SJCRH30 (cell line): ENCODE measurements around the gene RPL29. TPM values are rescaled to one million over a fixed set of nuclear protein-coding genes. Genes with fewer than 3 reads are reported as not detected.
A peak's percentile ranks its signal among the peaks of the same experiment; 100 is the strongest.

Source experiments
- DNase-seq, 2 experiments: peaks; one replicate each; pipeline ENCODE4 v3.0.0-alpha.2; 2015 to 2020
- H3K27ac ChIP-seq: fragments of 250-450 bp; sonication (Bioruptor Pico); 2 replicates; pipeline ENCODE4 v1.5.1; 2020; ENCODE audit warnings: mild to moderate bottlenecking, moderate library complexity
- H3K27me3 ChIP-seq: fragments of 250-450 bp; sonication (Bioruptor Pico); 2 replicates; pipeline ENCODE4 v1.5.1; 2020; ENCODE audit warnings: mild to moderate bottlenecking, moderate library complexity
- H3K36me3 ChIP-seq: fragments of 250-450 bp; sonication (Bioruptor Pico); 2 replicates; pipeline ENCODE4 v1.5.1; 2020; ENCODE audit warnings: mild to moderate bottlenecking, moderate library complexity
- H3K4me1 ChIP-seq: fragments of 250-450 bp; sonication (Bioruptor Pico); 2 replicates; pipeline ENCODE4 v1.5.1; 2020; ENCODE audit warnings: mild to moderate bottlenecking, moderate library complexity
- H3K4me3 ChIP-seq: fragments of 250-450 bp; sonication (Bioruptor Pico); 2 replicates; pipeline ENCODE4 v1.5.1; 2020; ENCODE audit warnings: mild to moderate bottlenecking, moderate library complexity
- H3K9me3 ChIP-seq: fragments of 250-450 bp; sonication (Bioruptor Pico); replicated peaks from 2 replicates; pipeline ENCODE4 v1.5.1; 2020; ENCODE audit warnings: mild to moderate bottlenecking, moderate library complexity
- total RNA-seq: library from RNA; depleted of rRNA; stranded (reverse); fragments of >200 nt; shearing (Covaris generic); gene quantifications from 2 replicates; pipeline ENCODE4 v1.2.3, GENCODE V29; 2014

The RPL29 gene
- total RNA-seq, 1 experiment from 2014 or later, result 1,784 TPM

GRCh38 chr3:51986010-51986947, 9.4 kb downstream of the RPL29 start:
- Histone ChIP-seq H3K4me1 (peaks cover 3% of the 10 kb centered on the region; the same call in 1 of the 2 replicates), H3K4me3 (no peak overlapping the region)

GRCh38 chr3:51985063-51985462, 10.6 kb downstream of the RPL29 start:
- H3K4me1 ChIP-seq, result peaks cover 3% of the 10 kb centered on the region; the same call in 1 of the 2 replicates
- H3K27me3 ChIP-seq, result no peaks in the 10 kb centered on the region
- H3K27ac ChIP-seq, result no peak overlapping the region
- DNase-seq, result no peak
- no peaks in the 10 kb centered on the region for H3K9me3 ChIP-seq
- H3K4me3 ChIP-seq, result no peak overlapping the region
- H3K36me3 ChIP-seq, result no peaks in the 10 kb centered on the region

More at GRCh38 chr3:51986010-51986947, 9.4 kb downstream of the RPL29 start:
- Histone ChIP-seq H3K9me3 (no peaks in the 10 kb centered on the region), H3K27ac (no peak overlapping the region), H3K36me3 (no peaks in the 10 kb centered on the region), H3K27me3 (no peaks in the 10 kb centered on the region)
- no peak for DNase-seq

- Histone ChIP-seq H3K4me3 (peak overlapping the region; percentile 60), H3K27ac (no peak overlapping the region; the same call in 1 of the 2 replicates), H3K36me3 (no peaks in the 10 kb centered on the region), H3K9me3 (no peaks in the 10 kb centered on the region), H3K4me1 (peaks cover 3% of the 10 kb centered on the region; the same call in 1 of the 2 replicates), H3K27me3 (no peaks in the 10 kb centered on the region)
- no peak for DNase-seq
Observed at GRCh38 chr3:51984269-51984647, 11.4 kb downstream of the RPL29 start.

GRCh38 chr3:51983578-51984268, 12.0 kb downstream of the RPL29 start:
- Histone ChIP-seq H3K27me3 (no peaks in the 10 kb centered on the region), H3K4me1 (peaks cover 3% of the 10 kb centered on the region; the same call in 1 of the 2 replicates), H3K4me3 (peak overlapping the region; percentile 60), H3K9me3 (no peaks in the 10 kb centered on the region), H3K36me3 (no peaks in the 10 kb centered on the region), H3K27ac (peak overlapping the region; percentile 64)
- no peak for DNase-seq

GRCh38 chr3:51982838-51983577, 12.7 kb downstream of the RPL29 start, which contains the start of gene ACY1:
TSS of gene ACY1 (plus strand) at chr3:51983535. CDS start at chr3:51984065, 530 bp downstream.
- Histone ChIP-seq H3K4me1 (peaks cover 3% of the 10 kb centered on the region; the same call in 1 of the 2 replicates), H3K27ac (peak within 1 kb of the TSS; percentile 64), H3K9me3 (no peaks in the 10 kb centered on the region), H3K4me3 (peak within 1 kb of the TSS; percentile 60), H3K36me3 (no peaks in the 10 kb centered on the region), H3K27me3 (no peaks in the 10 kb centered on the region)
- DNase-seq, result peak; percentile 78 to 81

GRCh38 chr3:51982352-51982837, 13.3 kb downstream of the RPL29 start:
- Histone ChIP-seq H3K36me3 (no peaks in the 10 kb centered on the region), H3K9me3 (no peaks in the 10 kb centered on the region), H3K27ac (peak overlapping the region; percentile 64), H3K27me3 (no peaks in the 10 kb centered on the region), H3K4me3 (peak overlapping the region; percentile 60), H3K4me1 (peaks cover 3% of the 10 kb centered on the region; the same call in 1 of the 2 replicates)
- DNase-seq, result peak; percentile 54 to 66

DNA sequence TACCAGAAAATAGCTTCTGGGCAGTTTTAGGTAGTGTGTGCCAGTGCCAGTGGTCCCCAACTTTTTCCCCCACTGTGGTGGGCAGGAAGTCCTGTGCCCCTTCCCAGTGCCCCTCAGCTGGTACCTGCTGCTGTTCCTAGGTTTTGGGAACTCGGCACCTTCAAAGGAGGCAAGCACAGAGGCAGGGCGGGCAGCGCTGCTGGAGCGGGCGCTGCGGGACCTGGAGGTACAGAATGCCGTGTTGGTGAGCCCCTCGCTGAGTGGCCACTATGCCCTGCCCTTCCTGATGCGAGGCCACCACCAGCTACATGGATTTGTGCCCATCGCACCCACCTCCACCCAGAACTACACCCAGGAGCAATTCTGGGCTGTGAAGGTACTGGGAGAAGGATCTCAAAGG, 15.4 kb downstream of the RPL29 start:
- H3K36me3 ChIP-seq, result no peaks in the 10 kb centered on the region
- no peak overlapping the region for H3K4me3 ChIP-seq
- no peaks in the 10 kb centered on the region for H3K27me3 ChIP-seq
- no peaks in the 10 kb centered on the region for H3K9me3 ChIP-seq
- no peak overlapping the region for H3K27ac ChIP-seq
- H3K4me1 ChIP-seq, result peaks cover 13% of the 10 kb centered on the region; the same call in 1 of the 2 replicates
- DNase-seq, result no peak

GRCh38 chr3:51978143-51978502, 17.6 kb downstream of the RPL29 start:
- peaks cover 13% of the 10 kb centered on the region; the same call in 1 of the 2 replicates for H3K4me1 ChIP-seq
- DNase-seq, result no peak
- no peaks in the 10 kb centered on the region for H3K9me3 ChIP-seq
- H3K27ac ChIP-seq, result no peak overlapping the region
- H3K27me3 ChIP-seq, result no peaks in the 10 kb centered on the region
- no peaks in the 10 kb centered on the region for H3K36me3 ChIP-seq
- no peak overlapping the region for H3K4me3 ChIP-seq

DNA sequence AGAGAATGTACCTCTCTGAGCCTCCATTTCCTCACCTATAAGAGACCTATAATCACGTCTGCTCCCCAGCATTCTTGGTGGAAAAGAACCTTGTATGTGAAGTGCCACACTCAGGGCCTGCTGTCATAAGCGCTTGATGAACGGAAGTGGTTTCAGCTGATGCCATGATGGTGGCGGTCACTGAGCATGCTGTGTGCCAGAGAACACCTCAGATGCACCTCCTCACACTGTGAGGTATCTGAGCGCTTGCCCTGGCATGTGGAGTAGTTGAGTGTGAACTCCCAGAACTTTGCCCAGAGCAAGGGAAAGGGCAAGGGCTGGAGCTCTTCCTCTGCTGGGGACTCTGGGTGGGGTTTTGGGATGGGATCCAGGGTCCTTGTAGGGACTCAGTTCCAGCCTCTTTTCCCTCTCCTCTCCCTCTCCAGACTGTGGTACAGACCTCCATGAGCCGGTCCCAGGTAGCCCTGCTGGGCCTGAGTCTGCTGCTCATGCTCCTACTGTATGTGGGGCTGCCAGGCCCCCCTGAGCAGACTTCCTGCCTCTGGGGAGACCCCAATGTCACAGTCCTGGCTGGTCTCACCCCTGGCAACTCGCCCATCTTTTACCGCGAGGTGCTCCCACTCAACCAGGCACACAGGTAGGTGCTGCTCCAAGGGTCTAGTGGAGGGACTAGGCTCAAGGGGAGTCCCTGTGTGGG, 18.1 kb downstream of the RPL29 start:
- no peak for DNase-seq
- Histone ChIP-seq H3K27me3 (no peaks in the 10 kb centered on the region), H3K4me3 (no peak overlapping the region), H3K27ac (no peak overlapping the region), H3K9me3 (no peaks in the 10 kb centered on the region), H3K36me3 (no peaks in the 10 kb centered on the region), H3K4me1 (peaks cover 13% of the 10 kb centered on the region; the same call in 1 of the 2 replicates)

GRCh38 chr3:51975852-51976549, 19.7 kb downstream of the RPL29 start:
- no peaks in the 10 kb centered on the region for H3K27me3 ChIP-seq
- H3K9me3 ChIP-seq, result no peaks in the 10 kb centered on the region
- no peak overlapping the region for H3K27ac ChIP-seq
- H3K36me3 ChIP-seq, result no peaks in the 10 kb centered on the region
- peaks cover 10% of the 10 kb centered on the region; the same call in 1 of the 2 replicates for H3K4me1 ChIP-seq
- peak overlapping the region; percentile 80 for H3K4me3 ChIP-seq
- DNase-seq, result peak; percentile 87 to 89

DNA sequence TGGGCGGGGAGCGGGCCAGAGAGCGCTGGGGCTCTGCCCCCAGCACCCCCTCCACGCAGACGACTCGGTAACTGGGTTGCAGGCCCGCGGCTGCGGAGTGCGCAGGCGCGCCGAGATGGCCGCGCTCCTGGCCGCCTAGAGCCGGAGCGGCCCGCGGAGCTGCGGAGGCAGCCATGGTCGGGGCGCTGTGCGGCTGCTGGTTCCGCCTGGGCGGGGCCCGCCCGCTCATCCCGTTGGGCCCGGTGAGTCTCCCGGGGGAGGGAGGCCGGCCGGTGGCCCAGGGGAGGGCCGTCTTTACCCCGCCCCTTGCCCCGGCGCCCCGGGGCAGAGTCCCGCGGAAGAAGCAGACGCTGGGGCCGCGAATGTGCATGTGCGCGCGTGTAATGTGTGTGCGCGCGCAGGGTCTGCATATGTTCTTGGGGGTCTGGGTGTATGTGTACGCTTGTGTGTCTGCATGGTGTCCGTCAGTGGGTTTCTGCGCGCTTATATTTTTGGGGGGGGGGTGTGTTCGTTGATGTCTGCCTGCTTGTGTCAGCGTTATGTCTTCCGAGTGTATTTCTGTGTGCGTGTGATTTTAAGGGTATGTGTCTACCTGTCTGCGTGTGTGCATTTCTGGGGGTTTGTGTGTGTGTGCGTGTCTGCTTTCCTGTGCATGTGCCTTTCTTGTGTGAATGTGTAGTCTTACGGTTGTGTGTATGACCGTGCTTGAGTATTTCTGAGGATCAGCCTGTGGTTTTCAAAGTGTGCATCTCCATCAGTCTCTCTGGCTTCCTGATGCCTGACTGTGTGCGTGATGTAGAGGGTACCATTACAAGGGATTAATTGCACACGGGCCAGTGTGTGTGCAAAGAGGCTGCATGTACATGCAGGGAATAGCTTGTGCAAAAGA, 20.5 kb downstream of the RPL29 start, which contains the start of gene ABHD14A:
Gene ABHD14A, plus strand, starts transcription at position 102 of the 889 bp plus-strand sequence. Its CDS starts 72 bp downstream, at position 174.
- Histone ChIP-seq H3K4me3 (peak within 1 kb of the TSS; percentile 80), H3K36me3 (no peaks in the 10 kb centered on the region), H3K27ac (peak within 1 kb of the TSS; percentile 70), H3K4me1 (peaks cover 10% of the 10 kb centered on the region; the same call in 1 of the 2 replicates), H3K9me3 (no peaks in the 10 kb centered on the region), H3K27me3 (no peaks in the 10 kb centered on the region)
- DNase-seq, result peak; percentile 61 to 78

DNA sequence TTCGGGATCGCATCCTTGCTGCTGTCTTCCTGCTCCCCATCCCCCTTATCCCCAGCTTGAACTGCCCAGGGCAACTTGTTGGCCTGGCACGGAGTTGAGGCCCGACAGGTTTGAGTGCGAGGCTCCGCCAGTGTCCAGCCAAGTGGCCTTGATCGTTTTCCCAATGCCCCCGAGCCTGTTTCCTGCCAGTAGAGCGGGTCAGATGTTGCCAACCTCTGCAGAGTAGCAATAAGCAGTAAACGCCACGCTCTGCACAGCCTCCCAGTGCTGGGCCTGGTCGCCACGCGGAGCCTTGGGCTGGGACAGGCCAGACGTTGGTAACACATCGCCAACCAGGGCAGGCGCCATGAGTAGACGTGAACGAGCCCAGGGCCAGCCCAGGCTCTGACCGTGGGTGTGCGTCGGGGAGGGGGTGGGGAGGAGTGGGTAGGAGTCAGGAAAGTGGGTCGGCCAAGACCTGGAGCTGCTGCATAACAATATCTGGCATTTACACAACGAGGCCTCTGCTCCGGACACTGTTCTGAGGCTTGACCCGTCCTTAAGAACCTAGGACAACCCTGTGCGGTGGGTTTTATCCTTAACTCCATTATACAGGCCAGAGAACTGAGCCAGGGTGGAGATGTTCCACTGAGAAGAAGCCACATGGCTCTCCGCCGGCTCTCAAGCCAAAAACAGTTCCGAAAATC, 21.3 kb downstream of the RPL29 start:
- Histone ChIP-seq H3K27me3 (no peaks in the 10 kb centered on the region), H3K36me3 (no peaks in the 10 kb centered on the region), H3K27ac (peak overlapping the region; percentile 30), H3K9me3 (no peaks in the 10 kb centered on the region), H3K4me1 (peaks cover 10% of the 10 kb centered on the region; the same call in 1 of the 2 replicates), H3K4me3 (peak overlapping the region; percentile 80)
- DNase-seq, result peak; percentile 39 to 58
